Activated T-cell treated with anti-CD3 and anti-CD28 coated beads, Interleukin-2, amount 50 U/mL, for 4 hours (primary cell): ENCODE data around the gene TMEM191C. TPM values are rescaled to one million over a fixed set of nuclear protein-coding genes. Genes with fewer than 3 reads are reported as not detected.
"Not testable (repeated sequence)": the region's sequence is repeated elsewhere in the genome, so short reads cannot be mapped to it uniquely, and the experiment has no call there.

Experiments used
- ATAC-seq, 2 donors: fragments of 200-7000 bp; cut with Tn5 transposase; one replicate each; pipeline ENCODE4 v1.10.0; 2021
- DNase-seq: peaks from one replicate; pipeline ENCODE4 v3.0.0-alpha.2; 2020
- H3K27me3 Mint-ChIP-seq: one replicate; pipeline ENCODE4 v1.8.0; 2021; ENCODE audit warnings: low read depth, mixed read lengths
- H3K36me3 Mint-ChIP-seq: one replicate; pipeline ENCODE4 v1.8.0; 2022; ENCODE audit warnings: mixed read lengths; ENCODE audit not compliant: insufficient read depth
- H3K4me1 Mint-ChIP-seq: one replicate; pipeline ENCODE4 v1.8.0; 2021; ENCODE audit warnings: low read depth, mixed read lengths
- H3K4me3 Mint-ChIP-seq: one replicate; pipeline ENCODE4 v1.8.0; 2021; ENCODE audit warnings: mild to moderate bottlenecking, moderate library complexity, mixed read lengths
- H3K9me3 Mint-ChIP-seq: one replicate; pipeline ENCODE4 v1.8.0; 2021; ENCODE audit warnings: mixed read lengths
- total RNA-seq, 3 donors: library from RNA; stranded (reverse); gene quantifications; one replicate each; pipeline ENCODE4 v1.2.1, GENCODE V29; 2021

Gene TMEM191C
- total RNA-seq, result under 1 TPM; 0.23 to 0.87 (median 0.53) TPM

DNA sequence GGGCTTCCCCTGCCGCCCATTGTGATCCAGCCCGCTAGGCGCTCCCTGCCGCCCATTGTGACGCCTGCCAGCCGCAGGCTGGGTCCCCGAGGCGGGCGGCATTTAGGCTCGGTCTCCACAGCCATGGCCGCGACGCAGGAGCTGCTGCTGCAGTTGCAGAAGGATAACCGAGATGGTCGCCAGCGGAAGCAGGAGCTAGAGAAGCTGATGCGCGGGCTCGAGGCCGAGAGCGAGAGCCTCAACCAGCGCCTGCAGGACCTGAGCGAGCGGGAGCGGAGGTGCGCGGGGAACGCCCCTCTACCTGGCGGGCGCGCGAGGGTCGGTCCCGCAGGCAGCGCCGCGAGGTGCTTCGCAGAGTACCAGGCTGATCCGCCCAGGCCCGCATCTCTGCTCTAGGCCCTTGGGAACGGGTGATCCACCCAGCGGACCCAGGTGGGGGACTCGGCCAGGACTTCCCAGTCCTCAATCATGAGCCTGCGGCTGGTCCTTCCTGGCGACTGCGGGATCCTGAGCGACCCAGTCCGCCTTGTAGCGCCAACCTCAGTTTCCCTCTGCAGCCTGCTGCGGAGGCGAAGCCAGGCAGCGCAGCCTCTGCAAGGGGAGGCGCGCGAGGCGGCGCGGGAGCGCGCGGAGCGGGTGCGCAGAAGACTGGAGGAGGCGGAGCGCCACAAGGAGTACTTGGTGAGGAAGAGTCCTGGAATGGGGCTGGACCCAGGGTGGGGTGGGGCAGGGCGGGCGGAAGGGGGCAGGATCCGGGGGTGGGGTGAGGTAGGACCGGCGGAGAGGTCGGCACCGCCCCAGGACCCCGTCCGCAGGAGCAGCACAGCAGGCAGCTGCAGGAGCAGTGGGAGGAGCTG lies at the start of gene TMEM191C:
Gene TMEM191C, plus strand, starts transcription at position 51 of the 857 bp plus-strand sequence. Its CDS starts 73 bp downstream, at position 124.
- not testable (repeated sequence) for H3K4me1 Mint-ChIP-seq, DNase-seq, H3K36me3 Mint-ChIP-seq, H3K9me3 Mint-ChIP-seq, H3K27me3 Mint-ChIP-seq
- H3K4me3 Mint-ChIP-seq, result peak within 1 kb of the TSS; percentile 83
- ATAC-seq, result peak in 1 of 2 donors; percentile 0

DNA sequence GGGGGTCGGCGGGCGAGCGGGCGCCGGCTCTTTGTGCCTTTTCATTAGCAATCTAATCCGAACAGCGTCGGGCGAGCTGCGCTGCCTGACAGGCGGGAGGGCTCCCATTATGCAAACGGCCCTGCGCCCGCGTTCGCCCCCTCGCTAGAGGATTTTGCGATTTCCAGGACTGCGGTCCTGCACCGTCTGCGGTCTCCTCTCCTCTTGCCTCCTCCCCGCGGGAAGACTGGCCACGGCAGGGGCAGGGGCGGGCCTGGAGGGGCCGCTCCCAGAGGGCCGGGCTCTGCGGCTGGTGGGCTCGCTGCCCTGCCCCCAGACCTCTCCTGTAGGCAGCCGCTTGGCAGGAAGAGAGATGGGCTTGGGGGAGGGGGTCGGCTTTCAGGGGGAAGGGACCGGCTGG lies 49.3 kb upstream of the TMEM191C start:
- not testable (repeated sequence) for H3K4me3 Mint-ChIP-seq, H3K27me3 Mint-ChIP-seq, H3K4me1 Mint-ChIP-seq, H3K36me3 Mint-ChIP-seq, H3K9me3 Mint-ChIP-seq
- DNase-seq (peak; percentile 4), ATAC-seq (peak; percentile 33 to 35)

DNA sequence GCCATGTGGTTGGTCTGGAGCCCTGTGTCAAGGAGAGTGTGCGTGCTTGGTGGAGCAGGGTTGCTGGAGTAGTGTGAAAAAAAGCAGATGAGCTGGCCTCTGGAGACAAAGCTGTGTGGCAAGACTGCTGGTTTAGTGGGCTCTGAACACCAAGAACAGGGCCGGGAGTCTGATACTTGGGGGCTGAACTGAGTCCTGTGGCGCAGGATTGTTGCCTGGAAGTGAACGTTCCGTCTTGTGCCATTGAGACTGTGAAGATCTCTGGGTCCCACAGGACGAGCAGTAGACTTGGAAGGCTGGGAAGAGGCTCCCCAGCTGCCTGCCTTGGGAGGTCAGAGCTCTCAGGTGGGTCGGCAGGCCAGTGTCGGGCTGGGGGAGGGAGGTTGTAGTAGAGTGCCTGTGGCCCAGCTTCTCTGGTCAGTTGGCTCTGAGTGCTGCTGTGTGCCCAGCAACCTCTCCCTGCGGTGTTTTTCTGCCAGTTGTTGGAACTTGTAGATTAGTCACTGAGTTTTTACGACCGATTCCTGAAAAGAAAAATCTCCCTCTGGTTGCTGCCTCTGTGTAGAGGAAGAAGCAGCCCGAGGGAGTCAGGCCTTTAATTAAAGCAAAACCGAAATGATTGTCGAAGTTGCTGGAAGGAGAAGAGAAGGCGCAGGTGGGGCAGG lies 48.1 kb upstream of the TMEM191C start:
- H3K4me3 Mint-ChIP-seq, DNase-seq, H3K9me3 Mint-ChIP-seq, ATAC-seq, H3K4me1 Mint-ChIP-seq, H3K36me3 Mint-ChIP-seq, H3K27me3 Mint-ChIP-seq: not testable (repeated sequence)

DNA sequence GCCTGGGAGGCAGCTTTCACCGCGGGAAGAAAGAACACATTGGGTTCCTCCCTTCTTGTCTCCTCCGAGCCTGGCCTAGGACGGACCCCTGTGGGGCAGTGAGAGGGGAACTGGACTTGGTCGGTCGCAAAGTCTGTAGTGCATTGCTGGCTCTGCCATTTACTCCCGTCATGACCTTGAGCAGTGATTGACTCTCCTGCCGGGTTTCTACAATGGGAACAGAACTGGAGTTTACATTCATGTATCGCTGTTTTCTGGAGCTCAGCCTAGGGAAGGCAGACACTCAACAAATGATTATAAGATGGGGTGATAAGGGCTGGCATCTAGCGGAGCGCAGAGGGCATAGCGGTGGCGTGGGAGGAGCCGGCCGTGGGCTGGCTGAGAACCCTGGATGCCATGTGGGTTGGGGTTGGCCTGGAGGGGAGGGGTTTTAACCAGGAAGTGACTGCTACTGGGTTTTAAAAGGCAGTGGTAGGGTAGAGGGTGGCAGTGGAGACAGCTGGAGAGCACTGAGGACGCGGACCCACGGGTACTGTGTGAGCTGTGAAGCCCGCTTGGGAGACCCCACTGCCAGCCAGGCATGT lies 46.9 kb upstream of the TMEM191C start:
- H3K4me3 Mint-ChIP-seq, DNase-seq, H3K4me1 Mint-ChIP-seq, H3K9me3 Mint-ChIP-seq, H3K36me3 Mint-ChIP-seq, H3K27me3 Mint-ChIP-seq: not testable (repeated sequence)
- peak; percentile 42 to 51 for ATAC-seq

DNA sequence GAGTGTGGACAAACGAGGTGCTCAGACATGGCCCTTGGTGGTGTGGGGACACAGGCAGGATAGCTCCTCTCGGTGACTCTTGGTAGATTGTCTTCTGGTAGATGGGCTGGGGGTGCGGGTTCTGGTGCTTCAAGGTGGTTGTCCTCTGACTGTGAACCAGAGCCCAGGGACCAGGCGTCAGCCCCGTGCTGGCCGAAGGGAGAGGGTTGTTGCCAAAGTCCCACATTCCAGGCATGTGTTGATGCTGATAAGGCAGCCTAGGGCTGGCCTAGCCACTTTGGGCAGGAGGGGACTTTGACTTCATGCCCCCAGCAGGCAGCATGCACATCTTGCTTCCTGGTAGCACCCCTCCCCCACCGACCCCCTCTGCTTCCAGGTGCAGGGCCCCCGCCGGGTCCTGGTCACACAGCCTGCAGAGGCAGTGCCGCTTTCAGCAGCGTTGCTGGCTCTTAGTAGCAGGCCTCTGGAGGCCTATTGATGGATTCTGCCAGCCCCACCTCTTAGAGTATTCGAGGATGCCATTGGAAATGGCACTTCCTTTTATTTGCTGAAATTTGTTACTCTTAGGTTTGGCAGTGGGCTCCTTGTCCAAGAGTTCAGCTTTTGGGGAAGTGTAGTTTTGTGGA lies 43.0 kb upstream of the TMEM191C start:
- not testable (repeated sequence) for H3K27me3 Mint-ChIP-seq, H3K36me3 Mint-ChIP-seq, DNase-seq, H3K4me1 Mint-ChIP-seq, H3K9me3 Mint-ChIP-seq, ATAC-seq, H3K4me3 Mint-ChIP-seq

DNA sequence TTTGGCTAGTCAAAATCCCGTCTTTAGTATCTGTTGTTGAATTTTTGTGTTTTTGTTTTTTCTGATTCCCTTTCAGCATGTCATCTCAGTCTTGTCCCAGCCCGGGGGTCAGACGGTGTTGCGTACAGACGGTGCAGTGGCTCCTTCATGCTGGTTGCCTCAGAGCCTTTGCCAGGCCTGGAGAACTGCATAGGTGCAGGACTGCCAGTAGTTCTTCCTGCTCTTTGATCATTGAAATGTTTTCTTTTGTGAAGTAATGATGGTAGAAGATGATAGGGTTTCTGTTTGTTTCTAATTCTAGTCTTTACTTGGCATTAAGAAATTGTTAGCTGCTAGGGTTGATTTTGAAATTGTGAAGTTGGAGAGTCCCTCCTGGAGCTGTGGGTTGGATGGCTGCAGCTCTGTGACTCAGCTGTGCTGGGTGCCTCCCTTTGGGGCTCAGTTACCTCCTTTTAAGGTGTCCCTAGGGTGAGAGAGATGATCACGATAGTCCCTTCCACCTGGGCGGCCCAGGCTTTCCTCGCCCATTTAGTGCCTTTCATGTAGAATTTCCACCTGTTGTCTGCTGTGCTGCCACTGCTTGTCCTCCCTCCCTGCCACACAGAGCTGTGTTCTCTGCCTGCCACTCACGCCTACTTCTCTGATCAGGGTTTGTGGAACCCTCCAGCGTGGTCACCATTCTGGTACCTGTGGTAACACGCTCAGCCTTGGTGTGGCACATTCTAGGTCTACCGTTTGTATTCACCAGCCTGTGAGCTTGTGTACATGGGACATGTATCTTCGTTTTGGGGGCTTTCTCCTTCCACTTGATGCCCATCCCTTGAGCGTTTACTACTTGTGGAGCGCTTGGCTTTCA lies 32.6 kb upstream of the TMEM191C start:
- DNase-seq, H3K4me1 Mint-ChIP-seq, H3K4me3 Mint-ChIP-seq: not testable (repeated sequence)

DNA sequence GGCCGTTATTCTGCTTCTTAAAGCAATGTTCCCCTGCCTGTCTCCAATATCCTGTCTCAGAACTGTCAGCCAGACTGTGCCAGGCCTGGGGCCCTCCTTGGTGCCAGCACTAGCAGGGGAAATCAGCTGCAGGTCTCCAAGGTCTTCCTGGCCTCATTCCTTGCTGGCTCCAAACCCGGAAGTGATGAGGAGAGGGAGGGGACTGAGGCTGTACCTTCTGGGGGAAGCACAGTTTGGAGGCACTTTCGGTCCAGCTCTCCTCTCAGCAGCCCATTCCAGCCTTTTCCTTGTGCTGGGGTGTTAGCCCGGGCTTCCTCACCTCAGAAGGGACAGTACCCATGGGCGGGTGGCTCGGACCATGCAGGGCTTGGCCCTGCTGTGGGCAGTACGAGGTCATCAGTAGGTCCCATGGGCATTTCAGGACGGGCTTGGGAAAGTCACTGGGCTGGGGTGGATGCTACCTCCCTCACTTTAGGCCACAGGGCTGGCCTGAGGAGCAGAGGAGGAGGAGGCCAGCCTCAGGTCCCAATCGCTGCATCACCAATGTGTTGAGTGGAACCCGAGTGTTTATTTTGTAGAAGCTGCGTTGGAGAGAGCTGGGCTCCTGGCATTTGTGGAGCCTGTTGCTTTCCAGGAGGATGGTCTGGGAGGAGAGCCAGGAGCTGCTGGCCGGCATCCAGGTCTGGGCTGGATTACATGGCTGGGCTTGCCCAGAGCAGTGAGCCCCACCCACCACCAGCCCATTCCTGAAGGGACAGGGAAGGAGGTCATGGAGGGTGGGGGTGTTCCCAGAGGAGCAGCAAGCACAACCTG lies 31.0 kb upstream of the TMEM191C start:
- H3K9me3 Mint-ChIP-seq, ATAC-seq, H3K4me1 Mint-ChIP-seq, DNase-seq, H3K36me3 Mint-ChIP-seq, H3K27me3 Mint-ChIP-seq, H3K4me3 Mint-ChIP-seq: not testable (repeated sequence)

More for the DNA sequence above, 32.6 kb upstream of the TMEM191C start:
- peak; percentile 94 to 98 for ATAC-seq
- not testable (repeated sequence) for H3K36me3 Mint-ChIP-seq, H3K27me3 Mint-ChIP-seq, H3K9me3 Mint-ChIP-seq

DNA sequence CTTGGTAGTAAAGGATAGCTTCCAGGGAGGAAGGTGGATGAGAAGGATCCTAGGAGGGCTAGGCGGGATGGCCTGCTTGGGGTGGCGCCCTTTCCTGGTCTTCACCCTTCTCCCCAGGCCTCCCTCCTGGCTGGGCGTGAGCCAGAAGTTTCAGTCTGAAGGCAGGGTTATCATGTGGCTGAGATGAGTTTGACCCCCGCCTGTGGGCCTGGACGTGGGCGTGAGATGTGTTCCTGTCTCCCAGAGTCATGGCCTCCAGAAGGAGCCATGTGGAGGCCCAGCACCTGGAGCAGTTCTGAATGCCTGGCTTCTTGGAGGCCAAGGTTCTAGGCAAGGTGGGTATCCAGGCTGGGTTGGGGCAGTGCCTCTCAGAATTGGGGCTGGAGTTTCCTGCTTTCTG lies 29.2 kb upstream of the TMEM191C start:
- H3K36me3 Mint-ChIP-seq, H3K27me3 Mint-ChIP-seq, ATAC-seq, H3K4me1 Mint-ChIP-seq, H3K4me3 Mint-ChIP-seq, H3K9me3 Mint-ChIP-seq, DNase-seq: not testable (repeated sequence)

DNA sequence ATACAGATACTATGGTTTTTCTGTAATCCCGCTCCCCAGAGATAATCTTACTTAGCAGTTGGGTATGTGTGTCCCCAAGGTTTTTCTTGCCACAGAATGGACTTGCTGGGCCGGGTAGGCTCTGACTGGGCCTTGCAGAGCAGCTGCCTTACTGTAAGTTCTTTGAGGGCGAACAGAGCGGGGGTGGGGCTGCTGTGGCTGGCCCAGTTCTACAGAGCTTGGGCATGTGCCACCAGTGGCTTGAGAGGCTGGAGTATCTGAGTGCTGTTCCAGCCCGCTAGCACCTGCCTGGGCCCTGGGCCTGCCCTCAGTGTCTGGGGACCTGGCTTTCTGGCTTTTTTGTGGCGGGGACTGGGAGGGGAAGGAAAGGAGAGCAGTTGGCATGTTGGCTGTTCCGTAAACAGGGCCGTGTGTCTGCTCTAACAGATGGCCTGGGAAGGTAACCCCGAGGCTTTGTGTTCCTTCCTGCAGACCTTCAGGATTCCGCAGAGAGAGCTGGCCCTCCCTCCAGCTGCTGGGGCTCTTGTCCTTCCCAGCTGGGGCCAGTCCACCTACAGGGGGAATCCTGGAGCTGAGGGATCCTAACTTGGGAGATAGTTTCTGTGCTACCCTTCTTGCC lies 27.1 kb upstream of the TMEM191C start:
- H3K9me3 Mint-ChIP-seq, H3K4me1 Mint-ChIP-seq, ATAC-seq, H3K4me3 Mint-ChIP-seq, H3K27me3 Mint-ChIP-seq, DNase-seq, H3K36me3 Mint-ChIP-seq: not testable (repeated sequence)

DNA sequence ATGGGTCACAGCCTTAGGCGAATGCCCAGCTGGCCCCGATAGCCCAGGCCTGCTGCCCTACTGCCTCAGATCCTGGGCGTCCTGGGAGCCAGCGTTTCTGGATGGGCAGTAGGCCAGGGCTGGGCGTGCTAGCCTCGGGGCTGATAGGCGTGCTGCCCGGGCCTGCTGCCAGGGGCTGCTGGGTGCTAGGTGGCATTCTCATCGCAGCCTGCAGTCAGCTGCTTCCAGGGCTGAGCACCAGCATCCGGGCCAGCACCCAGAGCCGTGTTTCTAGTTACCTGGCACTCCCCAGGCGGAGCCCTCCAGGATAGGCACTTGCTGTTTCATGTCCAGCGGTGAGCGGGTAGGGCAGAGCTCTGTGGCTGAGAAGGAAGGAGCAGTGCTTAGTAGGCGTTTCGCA lies 26.5 kb upstream of the TMEM191C start:
- not testable (repeated sequence) for H3K4me3 Mint-ChIP-seq, H3K9me3 Mint-ChIP-seq, H3K36me3 Mint-ChIP-seq, H3K27me3 Mint-ChIP-seq, H3K4me1 Mint-ChIP-seq, DNase-seq, ATAC-seq

DNA sequence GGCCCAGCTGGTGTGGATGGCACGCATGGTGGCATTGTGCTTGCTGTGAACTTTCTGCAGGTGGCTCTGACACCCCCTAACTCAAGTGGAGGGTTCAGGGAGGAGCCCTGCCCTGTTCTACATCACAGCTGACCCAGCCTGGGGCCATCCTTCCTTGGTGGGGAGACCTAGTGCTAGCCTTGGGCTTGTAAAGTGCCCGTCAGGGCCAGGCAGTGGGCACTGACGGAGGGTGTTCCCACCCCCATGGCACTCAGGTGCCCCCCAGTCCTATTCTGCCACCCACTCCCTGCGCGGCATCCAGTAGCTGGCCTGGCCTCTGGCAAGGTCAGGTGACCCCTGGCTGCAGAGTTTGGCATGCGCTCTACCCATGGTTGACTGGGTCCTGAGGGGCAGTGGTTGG lies 26.0 kb upstream of the TMEM191C start:
- not testable (repeated sequence) for H3K36me3 Mint-ChIP-seq, H3K4me3 Mint-ChIP-seq, ATAC-seq, DNase-seq, H3K4me1 Mint-ChIP-seq, H3K27me3 Mint-ChIP-seq, H3K9me3 Mint-ChIP-seq

DNA sequence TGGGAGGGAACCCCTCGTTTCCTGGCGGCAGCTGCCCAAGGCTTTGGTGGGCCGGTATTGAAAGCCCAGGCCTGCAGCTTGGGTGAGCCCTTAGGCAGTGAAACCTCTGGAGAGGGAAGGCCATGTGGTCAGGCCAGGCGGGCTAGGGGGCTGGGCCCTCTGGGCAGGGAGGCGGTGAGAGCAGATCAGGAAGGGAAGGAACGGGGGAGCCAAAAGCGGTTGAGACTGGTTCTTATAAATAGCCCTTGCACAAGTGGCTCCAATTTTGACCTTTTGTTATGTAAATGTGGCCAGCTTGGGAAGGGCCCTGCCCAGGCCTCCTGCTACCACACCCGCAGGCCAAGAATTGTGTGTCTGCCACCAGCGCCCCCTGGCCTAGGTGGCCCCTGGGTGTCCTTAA lies 25.1 kb upstream of the TMEM191C start:
- not testable (repeated sequence) for ATAC-seq, H3K9me3 Mint-ChIP-seq, H3K4me1 Mint-ChIP-seq, H3K27me3 Mint-ChIP-seq, H3K4me3 Mint-ChIP-seq, DNase-seq, H3K36me3 Mint-ChIP-seq

DNA sequence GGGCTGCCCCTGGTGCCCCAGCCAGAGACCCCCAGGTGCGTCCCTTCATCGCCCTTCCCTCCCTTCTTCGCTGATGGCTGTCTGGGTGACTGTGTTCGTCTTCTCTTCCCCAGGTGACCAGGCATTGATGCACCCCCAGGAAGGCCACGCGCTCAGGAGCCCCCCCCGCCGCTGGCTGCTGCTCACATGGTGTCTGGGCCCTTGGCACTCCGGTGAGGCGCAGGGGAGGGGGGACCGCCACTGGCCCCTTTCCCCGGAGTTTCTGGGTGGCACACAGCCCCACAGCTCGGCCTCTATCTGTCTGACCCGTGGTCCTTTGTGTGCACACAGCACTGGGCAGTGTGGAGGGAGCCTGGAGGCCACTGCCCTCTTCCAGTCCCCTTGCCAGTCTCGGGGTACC lies 24.5 kb upstream of the TMEM191C start:
- H3K36me3 Mint-ChIP-seq, H3K4me3 Mint-ChIP-seq, H3K9me3 Mint-ChIP-seq, ATAC-seq, H3K4me1 Mint-ChIP-seq, DNase-seq, H3K27me3 Mint-ChIP-seq: not testable (repeated sequence)
